Measurements from ENCODE around the gene FBN1.

The FBN1 gene

DNA sequence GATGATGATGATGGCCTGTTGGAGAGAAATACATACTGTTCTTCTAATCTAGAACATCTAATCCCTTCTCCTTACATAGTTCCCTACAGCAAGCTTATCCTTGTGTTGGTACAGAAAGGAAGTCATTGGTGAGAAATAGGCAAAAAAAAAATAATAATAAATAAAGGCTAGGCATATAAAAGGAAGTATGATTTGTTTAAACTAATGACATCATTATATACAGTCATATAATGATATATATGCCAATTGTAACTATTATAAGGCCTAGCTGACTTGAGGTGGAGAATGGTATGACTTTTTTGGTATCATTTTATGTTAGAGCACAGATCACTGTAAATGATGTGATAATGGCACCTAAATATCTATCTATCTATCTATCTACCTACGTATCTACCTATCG, 171.8 kb downstream of the FBN1 start:
- Histone ChIP-seq H2BK15ac (ENCODE audit: low read length) (no peak overlapping the region), H3K27ac (replicated peaks; ENCODE audit: low read length) (no peak overlapping the region), H3K4me2 (ENCODE audit: insufficient read depth, low read length, poor library complexity, severe bottlenecking) (no peak overlapping the region), H3K9ac (ENCODE audit: low read depth, low read length, poor library complexity) (no peak overlapping the region), H4K91ac (ENCODE audit: low read depth, low read length, poor library complexity) (no peak overlapping the region), H2AFZ (ENCODE audit: low read length) (no peak overlapping the region), H3K36me3 (replicated peaks in 1 of 2; ENCODE audit: control insufficient read depth in 2 of 2, insufficient read depth in 2 of 2, low read length in 2 of 2) (peaks cover 14 to 51% of the 10 kb centered on the region in 2 donors), H2AK5ac (ENCODE audit: low read depth, low read length) (no peak overlapping the region), H2BK12ac (ENCODE audit: low read length) (no peak overlapping the region), H2BK5ac (ENCODE audit: low read length) (no peak overlapping the region), H3K9me3 (replicated peaks in 1 of 2; ENCODE audit: control insufficient read depth in 2 of 2, insufficient read depth in 1 of 2, low read depth in 1 of 2, low read length in 2 of 2) (no peaks in the 10 kb centered on the region), H3K4ac (ENCODE audit: low read length) (no peak overlapping the region), H3K23ac (ENCODE audit: low read depth, low read length, poor library complexity) (no peak overlapping the region), H4K8ac (ENCODE audit: low read depth, low read length) (no peak overlapping the region), H3K4me1 (ENCODE audit: control insufficient read depth in 2 of 2, insufficient read depth in 1 of 2, low read depth in 1 of 2, low read length in 2 of 2) (no peaks in the 10 kb centered on the region), H3K18ac (ENCODE audit: low read length) (no peak overlapping the region), H2BK120ac (ENCODE audit: low read depth, low read length) (no peak overlapping the region), H3K14ac (ENCODE audit: low read length) (no peak overlapping the region), H3K27me3 (ENCODE audit: control insufficient read depth in 3 of 3, insufficient read depth in 3 of 3, low read depth in 1 of 3, low read length in 3 of 3) (no peaks in the 10 kb centered on the region), H3K4me3 (ENCODE audit: low read length in 2 of 2) (no peak overlapping the region), H3K79me1 (ENCODE audit: low read depth, low read length) (no peaks in the 10 kb centered on the region)
- no CpG with 5 or more reads among the region's 2 CpGs for WGBS, 2 donors (ENCODE audit: extremely low coverage in 2 of 2, insufficient read length in 2 of 2, insufficient replicate concordance in 1 of 2)
- DNase-seq (ENCODE audit: low spot score), result no peak

DNA sequence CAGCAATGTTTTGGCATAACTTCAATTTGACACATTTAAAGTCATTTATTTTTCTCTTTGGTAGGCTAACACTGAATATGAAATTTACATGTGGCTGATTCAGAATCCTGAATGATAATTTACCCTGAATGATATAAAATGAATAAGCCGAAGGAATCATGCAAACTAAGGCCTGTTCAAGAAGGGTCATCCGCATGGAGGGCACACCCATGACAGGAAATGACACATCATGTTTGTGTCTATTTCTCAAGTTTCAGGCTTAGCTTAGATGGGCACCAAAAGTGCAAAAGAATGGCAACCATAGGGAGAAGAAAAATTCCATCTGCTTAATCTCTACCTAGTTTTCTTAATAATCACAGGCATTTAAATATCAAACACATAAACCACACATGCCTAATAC, 172.8 kb downstream of the FBN1 start:
- H3K4me3 ChIP-seq (ENCODE audit: low read length in 2 of 2), result no peak overlapping the region
- no peak overlapping the region for H3K14ac ChIP-seq (ENCODE audit: low read length)
- H3K18ac ChIP-seq (ENCODE audit: low read length), result no peak overlapping the region
- no peak overlapping the region for H2AK5ac ChIP-seq (ENCODE audit: low read depth, low read length)
- no peaks in the 10 kb centered on the region for H3K79me1 ChIP-seq (ENCODE audit: low read depth, low read length)
- no peak overlapping the region for H3K4me2 ChIP-seq (ENCODE audit: insufficient read depth, low read length, poor library complexity, severe bottlenecking)
- H3K9me3 ChIP-seq (replicated peaks in 1 of 2; ENCODE audit: control insufficient read depth in 2 of 2, insufficient read depth in 1 of 2, low read depth in 1 of 2, low read length in 2 of 2), result no peaks in the 10 kb centered on the region
- H2AFZ ChIP-seq (ENCODE audit: low read length), result no peak overlapping the region
- no peak for DNase-seq (ENCODE audit: low spot score)
- no peak overlapping the region for H4K8ac ChIP-seq (ENCODE audit: low read depth, low read length)
- no peak overlapping the region for H3K4ac ChIP-seq (ENCODE audit: low read length)
- H3K27ac ChIP-seq (replicated peaks; ENCODE audit: low read length), result no peak overlapping the region
- no peaks in the 10 kb centered on the region for H3K4me1 ChIP-seq (ENCODE audit: control insufficient read depth in 2 of 2, insufficient read depth in 1 of 2, low read depth in 1 of 2, low read length in 2 of 2)
- H3K36me3 ChIP-seq (replicated peaks in 1 of 2; ENCODE audit: control insufficient read depth in 2 of 2, insufficient read depth in 2 of 2, low read length in 2 of 2), result peaks cover 13 to 57% of the 10 kb centered on the region in 2 donors
- H4K91ac ChIP-seq (ENCODE audit: low read depth, low read length, poor library complexity), result no peak overlapping the region
- H2BK5ac ChIP-seq (ENCODE audit: low read length), result no peak overlapping the region
- no peak overlapping the region for H2BK15ac ChIP-seq (ENCODE audit: low read length)
- H2BK12ac ChIP-seq (ENCODE audit: low read length), result no peak overlapping the region
- no peak overlapping the region for H3K9ac ChIP-seq (ENCODE audit: low read depth, low read length, poor library complexity)
- no CpG with 5 or more reads among the region's 2 CpGs for WGBS, 2 donors (ENCODE audit: extremely low coverage in 2 of 2, insufficient read length in 2 of 2, insufficient replicate concordance in 1 of 2)
- no peak overlapping the region for H3K23ac ChIP-seq (ENCODE audit: low read depth, low read length, poor library complexity)
- H2BK120ac ChIP-seq (ENCODE audit: low read depth, low read length), result no peak overlapping the region
- H3K27me3 ChIP-seq (ENCODE audit: control insufficient read depth in 3 of 3, insufficient read depth in 3 of 3, low read depth in 1 of 3, low read length in 3 of 3), result no peaks in the 10 kb centered on the region

DNA sequence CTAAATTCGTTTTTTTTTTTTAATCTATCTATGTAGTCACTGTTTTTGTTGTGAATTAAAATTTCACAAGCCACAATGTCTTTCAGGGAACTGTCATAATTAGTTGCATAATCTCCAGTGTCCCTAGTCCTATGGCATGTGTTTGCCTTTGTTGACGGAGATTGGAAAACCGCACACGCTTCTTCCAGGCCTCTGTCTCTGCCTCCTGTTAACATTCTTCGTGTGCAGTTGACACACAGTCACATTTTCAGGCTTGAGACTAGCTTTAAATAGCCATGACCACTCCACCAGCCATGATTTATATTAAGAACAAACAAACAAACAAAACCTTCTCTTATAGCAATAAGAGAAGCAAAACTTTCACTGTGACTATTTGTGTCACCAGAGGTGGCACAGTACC, 174.4 kb downstream of the FBN1 start:
- Histone ChIP-seq H4K91ac (ENCODE audit: low read depth, low read length, poor library complexity) (no peak overlapping the region), H3K4me1 (ENCODE audit: control insufficient read depth in 2 of 2, insufficient read depth in 1 of 2, low read depth in 1 of 2, low read length in 2 of 2) (peaks cover 0 to 2% of the 10 kb centered on the region in 2 donors), H2BK12ac (ENCODE audit: low read length) (no peak overlapping the region), H3K18ac (ENCODE audit: low read length) (no peak overlapping the region), H3K4me3 (ENCODE audit: low read length in 2 of 2) (no peak overlapping the region), H2AFZ (ENCODE audit: low read length) (no peak overlapping the region), H3K9ac (ENCODE audit: low read depth, low read length, poor library complexity) (no peak overlapping the region), H2BK120ac (ENCODE audit: low read depth, low read length) (no peak overlapping the region), H3K36me3 (replicated peaks in 1 of 2; ENCODE audit: control insufficient read depth in 2 of 2, insufficient read depth in 2 of 2, low read length in 2 of 2) (peaks cover 12 to 74% of the 10 kb centered on the region in 2 donors), H3K9me3 (replicated peaks in 1 of 2; ENCODE audit: control insufficient read depth in 2 of 2, insufficient read depth in 1 of 2, low read depth in 1 of 2, low read length in 2 of 2) (no peaks in the 10 kb centered on the region), H3K27me3 (ENCODE audit: control insufficient read depth in 3 of 3, insufficient read depth in 3 of 3, low read depth in 1 of 3, low read length in 3 of 3) (no peaks in the 10 kb centered on the region), H3K23ac (ENCODE audit: low read depth, low read length, poor library complexity) (no peak overlapping the region), H3K27ac (replicated peaks; ENCODE audit: low read length) (no peak overlapping the region), H3K79me1 (ENCODE audit: low read depth, low read length) (no peaks in the 10 kb centered on the region), H4K8ac (ENCODE audit: low read depth, low read length) (no peak overlapping the region), H3K14ac (ENCODE audit: low read length) (no peak overlapping the region), H2BK15ac (ENCODE audit: low read length) (no peak overlapping the region), H3K4ac (ENCODE audit: low read length) (no peak overlapping the region), H2AK5ac (ENCODE audit: low read depth, low read length) (no peak overlapping the region), H2BK5ac (ENCODE audit: low read length) (no peak overlapping the region), H3K4me2 (ENCODE audit: insufficient read depth, low read length, poor library complexity, severe bottlenecking) (no peak overlapping the region)
- no CpG with 5 or more reads among the region's 5 CpGs for WGBS, 2 donors (ENCODE audit: extremely low coverage in 2 of 2, insufficient read length in 2 of 2, insufficient replicate concordance in 1 of 2)
- no peak for DNase-seq (ENCODE audit: low spot score)

DNA sequence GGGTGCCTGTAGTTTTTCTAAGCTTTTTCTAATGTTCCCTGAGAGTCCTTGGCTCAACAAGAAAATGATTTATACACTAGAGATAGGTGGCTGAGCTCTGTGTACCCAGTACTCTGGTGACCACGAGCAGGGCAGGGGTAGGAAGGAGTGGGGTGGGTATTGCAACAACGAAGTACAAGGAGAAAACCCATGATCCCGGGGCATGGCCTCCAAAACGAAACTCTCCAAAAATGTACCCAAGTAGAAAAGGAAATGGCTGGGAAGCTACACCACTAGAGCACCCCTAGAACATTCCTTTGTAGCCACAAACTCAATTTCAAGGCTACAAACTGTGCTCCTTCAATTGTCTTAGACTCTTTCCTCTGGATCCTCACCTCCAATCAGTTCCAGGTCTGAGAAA, 175.4 kb downstream of the FBN1 start:
- Histone ChIP-seq H2BK15ac (ENCODE audit: low read length) (no peak overlapping the region), H3K23ac (ENCODE audit: low read depth, low read length, poor library complexity) (no peak overlapping the region), H3K36me3 (replicated peaks in 1 of 2; ENCODE audit: control insufficient read depth in 2 of 2, insufficient read depth in 2 of 2, low read length in 2 of 2) (peaks cover 14 to 83% of the 10 kb centered on the region in 2 donors), H3K79me1 (ENCODE audit: low read depth, low read length) (no peaks in the 10 kb centered on the region), H2BK5ac (ENCODE audit: low read length) (no peak overlapping the region), H2BK12ac (ENCODE audit: low read length) (no peak overlapping the region), H3K4ac (ENCODE audit: low read length) (no peak overlapping the region), H3K27me3 (ENCODE audit: control insufficient read depth in 3 of 3, insufficient read depth in 3 of 3, low read depth in 1 of 3, low read length in 3 of 3) (no peaks in the 10 kb centered on the region), H4K8ac (ENCODE audit: low read depth, low read length) (no peak overlapping the region), H4K91ac (ENCODE audit: low read depth, low read length, poor library complexity) (no peak overlapping the region), H2BK120ac (ENCODE audit: low read depth, low read length) (no peak overlapping the region), H3K18ac (ENCODE audit: low read length) (no peak overlapping the region), H2AK5ac (ENCODE audit: low read depth, low read length) (no peak overlapping the region), H3K4me2 (ENCODE audit: insufficient read depth, low read length, poor library complexity, severe bottlenecking) (no peak overlapping the region), H3K9ac (ENCODE audit: low read depth, low read length, poor library complexity) (no peak overlapping the region), H3K4me3 (ENCODE audit: low read length in 2 of 2) (no peak overlapping the region), H3K14ac (ENCODE audit: low read length) (no peak overlapping the region), H3K27ac (replicated peaks; ENCODE audit: low read length) (no peak overlapping the region), H3K4me1 (ENCODE audit: control insufficient read depth in 2 of 2, insufficient read depth in 1 of 2, low read depth in 1 of 2, low read length in 2 of 2) (peaks cover 0 to 2% of the 10 kb centered on the region in 2 donors), H3K9me3 (replicated peaks in 1 of 2; ENCODE audit: control insufficient read depth in 2 of 2, insufficient read depth in 1 of 2, low read depth in 1 of 2, low read length in 2 of 2) (no peaks in the 10 kb centered on the region), H2AFZ (ENCODE audit: low read length) (no peak overlapping the region)
- no peak for DNase-seq (ENCODE audit: low spot score)
- no CpG with 5 or more reads among the region's 4 CpGs for WGBS, 2 donors (ENCODE audit: extremely low coverage in 2 of 2, insufficient read length in 2 of 2, insufficient replicate concordance in 1 of 2)
